Stimulated activated effector memory CD8-positive, alpha-beta T cell treated with anti-CD3 and anti-CD28 coated beads, Interleukin-12 subunit alpha, Interleukin-12 subunit beta, amount 100 ng/mL, for 72 hours (primary cell): ENCODE measurements around the gene REV3L.

ENCODE experiments used
- ATAC-seq: fragments of 150-1000 bp; cut with Tn5 transposase; 2 replicates; pipeline ENCODE4 v1.10.0; 2021
- DNase-seq, 2 donors: peaks; one replicate each; pipeline ENCODE4 v3.0.0; 2021 to 2022; ENCODE audit warnings: low spot score in 2 of 2
- H3K27ac Mint-ChIP-seq: one replicate; pipeline ENCODE4 v1.8.0; 2022; ENCODE audit warnings: mild to moderate bottlenecking, mixed read lengths
- H3K36me3 Mint-ChIP-seq: one replicate; pipeline ENCODE4 v1.8.0; 2022; ENCODE audit warnings: mild to moderate bottlenecking, mixed read lengths
- H3K4me1 Mint-ChIP-seq: one replicate; pipeline ENCODE4 v1.8.0; 2022; ENCODE audit warnings: mixed read lengths
- H3K4me3 Mint-ChIP-seq: one replicate; pipeline ENCODE4 v1.8.0; 2022; ENCODE audit warnings: mild to moderate bottlenecking, mixed read lengths
- H3K9me3 Mint-ChIP-seq: one replicate; pipeline ENCODE4 v1.8.0; 2022; ENCODE audit warnings: mixed read lengths

The REV3L gene, protein sequence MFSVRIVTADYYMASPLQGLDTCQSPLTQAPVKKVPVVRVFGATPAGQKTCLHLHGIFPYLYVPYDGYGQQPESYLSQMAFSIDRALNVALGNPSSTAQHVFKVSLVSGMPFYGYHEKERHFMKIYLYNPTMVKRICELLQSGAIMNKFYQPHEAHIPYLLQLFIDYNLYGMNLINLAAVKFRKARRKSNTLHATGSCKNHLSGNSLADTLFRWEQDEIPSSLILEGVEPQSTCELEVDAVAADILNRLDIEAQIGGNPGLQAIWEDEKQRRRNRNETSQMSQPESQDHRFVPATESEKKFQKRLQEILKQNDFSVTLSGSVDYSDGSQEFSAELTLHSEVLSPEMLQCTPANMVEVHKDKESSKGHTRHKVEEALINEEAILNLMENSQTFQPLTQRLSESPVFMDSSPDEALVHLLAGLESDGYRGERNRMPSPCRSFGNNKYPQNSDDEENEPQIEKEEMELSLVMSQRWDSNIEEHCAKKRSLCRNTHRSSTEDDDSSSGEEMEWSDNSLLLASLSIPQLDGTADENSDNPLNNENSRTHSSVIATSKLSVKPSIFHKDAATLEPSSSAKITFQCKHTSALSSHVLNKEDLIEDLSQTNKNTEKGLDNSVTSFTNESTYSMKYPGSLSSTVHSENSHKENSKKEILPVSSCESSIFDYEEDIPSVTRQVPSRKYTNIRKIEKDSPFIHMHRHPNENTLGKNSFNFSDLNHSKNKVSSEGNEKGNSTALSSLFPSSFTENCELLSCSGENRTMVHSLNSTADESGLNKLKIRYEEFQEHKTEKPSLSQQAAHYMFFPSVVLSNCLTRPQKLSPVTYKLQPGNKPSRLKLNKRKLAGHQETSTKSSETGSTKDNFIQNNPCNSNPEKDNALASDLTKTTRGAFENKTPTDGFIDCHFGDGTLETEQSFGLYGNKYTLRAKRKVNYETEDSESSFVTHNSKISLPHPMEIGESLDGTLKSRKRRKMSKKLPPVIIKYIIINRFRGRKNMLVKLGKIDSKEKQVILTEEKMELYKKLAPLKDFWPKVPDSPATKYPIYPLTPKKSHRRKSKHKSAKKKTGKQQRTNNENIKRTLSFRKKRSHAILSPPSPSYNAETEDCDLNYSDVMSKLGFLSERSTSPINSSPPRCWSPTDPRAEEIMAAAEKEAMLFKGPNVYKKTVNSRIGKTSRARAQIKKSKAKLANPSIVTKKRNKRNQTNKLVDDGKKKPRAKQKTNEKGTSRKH (N-terminal part only)

GRCh38 chr6:111482959-111483735 lies at the start of gene REV3L:
REV3L (minus strand) TSS chr6:111483218; CDS start chr6:111482888, 330 bp downstream.
- H3K27ac Mint-ChIP-seq, result peak within 1 kb of the TSS; percentile 97
- H3K36me3 Mint-ChIP-seq, result peaks cover 22% of the 10 kb centered on the region
- peaks cover 46% of the 10 kb centered on the region for H3K4me1 Mint-ChIP-seq
- H3K4me3 Mint-ChIP-seq, result peak within 1 kb of the TSS; percentile 87
- ATAC-seq (peak; percentile 67), DNase-seq (peak; percentile 71 to 94)
- no peaks in the 10 kb centered on the region for H3K9me3 Mint-ChIP-seq

DNA sequence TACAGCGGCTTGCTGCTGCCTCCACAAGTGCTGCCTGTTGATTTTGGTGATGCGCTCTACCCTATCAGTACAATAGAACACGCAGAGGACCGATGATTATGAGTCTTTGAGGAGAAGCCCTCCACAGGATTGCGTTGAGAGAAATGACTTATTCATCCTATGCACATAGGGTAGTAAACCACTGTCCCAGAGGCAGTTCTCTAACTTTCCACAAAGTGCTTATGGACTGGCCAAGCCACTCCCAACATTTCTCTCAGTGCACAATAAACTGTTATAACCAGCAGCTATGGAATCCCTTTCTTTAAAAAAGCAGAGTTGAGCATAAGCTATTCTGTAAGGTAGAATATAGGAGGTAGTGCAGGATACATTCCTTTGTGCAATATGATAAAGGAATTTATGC lies 48.2 kb upstream of the REV3L start:
- Mint-ChIP-seq H3K4me1 (peaks cover 6% of the 10 kb centered on the region), H3K9me3 (no peaks in the 10 kb centered on the region), H3K27ac (peak overlapping the region; percentile 8), H3K36me3 (no peaks in the 10 kb centered on the region), H3K4me3 (no peak overlapping the region)
- no peak for ATAC-seq
- no peak for DNase-seq

GRCh38 chr6:111530667-111531066 lies 47.6 kb upstream of the REV3L start:
- no peak for DNase-seq
- Mint-ChIP-seq H3K4me3 (no peak overlapping the region), H3K36me3 (no peaks in the 10 kb centered on the region), H3K27ac (peak overlapping the region; percentile 8), H3K9me3 (no peaks in the 10 kb centered on the region), H3K4me1 (peaks cover 6% of the 10 kb centered on the region)
- no peak for ATAC-seq

GRCh38 chr6:111530218-111530617 lies 47.2 kb upstream of the REV3L start:
- Mint-ChIP-seq H3K27ac (peak overlapping the region; percentile 8), H3K36me3 (no peaks in the 10 kb centered on the region), H3K4me1 (peaks cover 6% of the 10 kb centered on the region), H3K9me3 (no peaks in the 10 kb centered on the region), H3K4me3 (no peak overlapping the region)
- ATAC-seq, result no peak
- DNase-seq, result no peak

- Mint-ChIP-seq H3K4me1 (peaks cover 25% of the 10 kb centered on the region), H3K36me3 (no peaks in the 10 kb centered on the region), H3K27ac (no peak overlapping the region), H3K4me3 (no peak overlapping the region), H3K9me3 (no peaks in the 10 kb centered on the region)
- no peak for ATAC-seq
- DNase-seq, result no peak
Observed at GRCh38 chr6:111527367-111527766, 44.3 kb upstream of the REV3L start.

- peaks cover 28% of the 10 kb centered on the region for H3K4me1 Mint-ChIP-seq
- peak; percentile 79 for ATAC-seq
- H3K4me3 Mint-ChIP-seq, result no peak overlapping the region
- peak overlapping the region; percentile 62 for H3K27ac Mint-ChIP-seq
- no peaks in the 10 kb centered on the region for H3K9me3 Mint-ChIP-seq
- no peaks in the 10 kb centered on the region for H3K36me3 Mint-ChIP-seq
- DNase-seq, result no peak
Observed at GRCh38 chr6:111524735-111525134, 41.7 kb upstream of the REV3L start.

- Mint-ChIP-seq H3K4me3 (no peak overlapping the region), H3K9me3 (no peaks in the 10 kb centered on the region), H3K4me1 (peaks cover 28% of the 10 kb centered on the region), H3K36me3 (no peaks in the 10 kb centered on the region), H3K27ac (peak overlapping the region; percentile 62)
- DNase-seq (peak in 1 of 2 donors; percentile 8), ATAC-seq (no peak)
Observed at GRCh38 chr6:111524252-111524651, 41.2 kb upstream of the REV3L start.

- Mint-ChIP-seq H3K36me3 (no peaks in the 10 kb centered on the region), H3K9me3 (no peaks in the 10 kb centered on the region), H3K4me1 (peaks cover 28% of the 10 kb centered on the region), H3K27ac (no peak overlapping the region), H3K4me3 (no peak overlapping the region)
- no peak for ATAC-seq
- DNase-seq, result peak in 1 of 2 donors; percentile 18
Observed at GRCh38 chr6:111523484-111524167, 40.6 kb upstream of the REV3L start.

GRCh38 chr6:111522393-111523020 lies 39.5 kb upstream of the REV3L start:
- peak in 1 of 2 donors; percentile 41 for DNase-seq
- no peaks in the 10 kb centered on the region for H3K36me3 Mint-ChIP-seq
- ATAC-seq, result peak; percentile 77
- peak overlapping the region; percentile 1 for H3K27ac Mint-ChIP-seq
- no peaks in the 10 kb centered on the region for H3K9me3 Mint-ChIP-seq
- H3K4me1 Mint-ChIP-seq, result peaks cover 38% of the 10 kb centered on the region
- no peak overlapping the region for H3K4me3 Mint-ChIP-seq

DNA sequence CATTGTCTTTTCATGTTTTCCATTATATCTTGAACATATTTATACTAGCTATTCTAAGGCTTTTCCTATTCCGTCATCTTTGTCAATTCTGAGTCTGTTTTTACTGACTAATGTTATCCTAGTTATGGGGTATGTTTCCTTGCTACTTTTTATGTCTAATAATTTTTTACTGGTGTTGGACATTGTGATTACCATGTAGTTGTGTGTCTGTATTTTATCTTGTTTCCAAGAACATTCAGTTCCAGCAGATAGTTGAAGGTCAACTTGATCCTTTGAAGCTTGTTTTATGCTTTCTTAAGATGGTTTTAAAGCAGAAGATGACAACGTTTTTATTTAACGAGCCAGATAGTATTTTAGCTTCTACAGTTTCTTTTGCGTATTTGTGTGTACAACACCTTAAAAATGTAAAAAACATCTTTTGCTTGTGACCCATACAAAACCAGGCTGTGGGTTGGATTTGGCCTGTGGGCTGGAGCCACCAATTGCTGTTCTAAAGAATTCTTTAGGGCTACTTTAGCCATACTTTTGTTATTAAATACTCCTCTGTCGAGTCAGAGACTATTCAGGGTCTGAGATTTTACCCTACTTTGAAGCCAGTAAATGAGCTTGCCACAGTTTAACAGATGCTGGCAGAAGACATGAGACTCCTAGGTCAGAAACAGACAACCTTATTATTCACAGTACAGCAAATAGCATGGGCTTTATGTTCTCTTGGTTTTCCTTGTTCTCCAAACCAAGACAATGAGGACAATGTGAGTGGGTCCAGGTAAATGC lies 38.7 kb upstream of the REV3L start:
- ATAC-seq (peak; percentile 16), DNase-seq (no peak)
- Mint-ChIP-seq H3K27ac (no peak overlapping the region), H3K36me3 (no peaks in the 10 kb centered on the region), H3K4me1 (peaks cover 38% of the 10 kb centered on the region), H3K4me3 (no peak overlapping the region), H3K9me3 (no peaks in the 10 kb centered on the region)

DNA sequence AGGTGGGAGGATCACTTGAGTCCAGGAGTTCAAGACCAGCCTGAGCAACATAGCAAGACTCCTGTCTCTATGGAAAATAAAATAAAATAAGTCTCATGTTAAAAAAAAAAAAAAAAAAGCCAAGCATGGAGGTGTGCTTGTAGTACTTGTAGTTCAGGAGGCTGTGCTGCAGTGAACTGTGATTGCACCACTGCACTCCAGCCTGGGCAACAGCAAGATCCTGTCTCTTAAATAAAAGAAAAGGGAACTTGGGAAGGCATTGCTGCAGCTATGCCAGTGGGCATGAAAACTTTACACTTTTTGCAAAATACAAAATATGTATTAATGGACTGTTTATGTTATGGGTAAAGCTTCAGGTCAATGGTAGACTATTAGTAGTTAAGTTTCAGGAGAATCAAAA lies 37.5 kb upstream of the REV3L start:
- Mint-ChIP-seq H3K4me3 (no peak overlapping the region), H3K27ac (no peak overlapping the region), H3K36me3 (no peaks in the 10 kb centered on the region), H3K4me1 (peaks cover 38% of the 10 kb centered on the region), H3K9me3 (no peaks in the 10 kb centered on the region)
- ATAC-seq (no peak), DNase-seq (no peak)

DNA sequence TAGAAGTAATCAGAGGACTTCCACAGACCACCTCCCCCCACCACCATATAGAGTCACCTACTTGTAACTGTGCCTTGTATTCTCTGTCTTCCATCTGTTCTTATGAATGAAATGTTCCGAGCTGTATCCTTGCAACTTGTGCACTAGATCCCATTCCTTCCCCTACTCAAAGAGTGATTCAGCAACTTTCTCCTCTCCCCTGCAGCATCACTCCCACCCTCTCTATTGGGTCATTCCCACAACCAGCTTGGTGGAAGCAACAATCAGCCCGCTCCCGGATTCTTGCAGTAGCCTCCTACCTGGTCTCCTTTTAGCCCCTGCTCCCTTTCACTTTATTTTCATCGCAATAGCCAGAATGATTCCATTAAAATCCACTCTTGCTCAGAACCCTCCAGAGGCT lies 34.9 kb upstream of the REV3L start:
- ATAC-seq (no peak), DNase-seq (no peak)
- H3K27ac Mint-ChIP-seq, result no peak overlapping the region
- peaks cover 20% of the 10 kb centered on the region for H3K4me1 Mint-ChIP-seq
- H3K36me3 Mint-ChIP-seq, result no peaks in the 10 kb centered on the region
- no peaks in the 10 kb centered on the region for H3K9me3 Mint-ChIP-seq
- no peak overlapping the region for H3K4me3 Mint-ChIP-seq

DNA sequence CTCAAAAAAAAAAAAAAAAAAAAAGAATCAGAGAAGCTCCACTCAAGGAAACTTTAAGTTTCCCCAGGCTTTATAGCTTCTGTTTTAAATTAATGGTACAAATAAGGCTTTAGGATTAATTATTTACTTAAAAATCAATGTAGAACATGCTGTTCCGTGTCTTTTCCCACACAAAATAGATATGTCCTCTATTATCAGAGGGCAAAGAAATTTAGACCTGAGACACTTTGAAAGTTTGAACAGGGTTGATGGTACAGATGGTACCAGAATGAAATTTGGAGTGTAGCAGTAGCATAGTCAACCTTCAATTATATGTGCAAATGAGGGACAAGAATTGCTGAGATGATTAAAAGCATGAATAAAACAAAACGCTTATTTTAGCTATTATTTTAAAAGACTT lies 32.2 kb upstream of the REV3L start:
- no peak for ATAC-seq
- no peak for DNase-seq
- H3K36me3 Mint-ChIP-seq, result no peaks in the 10 kb centered on the region
- no peak overlapping the region for H3K27ac Mint-ChIP-seq
- H3K4me3 Mint-ChIP-seq, result no peak overlapping the region
- H3K9me3 Mint-ChIP-seq, result no peaks in the 10 kb centered on the region
- H3K4me1 Mint-ChIP-seq, result peaks cover 10% of the 10 kb centered on the region
